ENCODE results near the gene CDH23.

Gene CDH23

GRCh38 chr10:71502190-71502589, 105.5 kb downstream of the CDH23 start:
- H3K27ac ChIP-seq: no peak overlapping the region
- DNase-seq (ENCODE audit: low read depth, low spot score): no peak

GRCh38 chr10:71502851-71503250, 106.1 kb downstream of the CDH23 start:
- H3K27ac ChIP-seq: no peak overlapping the region
- DNase-seq (ENCODE audit: low read depth, low spot score): no peak

- no peak overlapping the region for H3K27ac ChIP-seq
- no peak for DNase-seq (ENCODE audit: low read depth, low spot score)
Observed at GRCh38 chr10:71504168-71504567, 107.4 kb downstream of the CDH23 start.

GRCh38 chr10:71504570-71504969, 107.8 kb downstream of the CDH23 start:
- no peak overlapping the region for H3K27ac ChIP-seq
- DNase-seq (ENCODE audit: low read depth, low spot score): no peak

- no peak overlapping the region for H3K27ac ChIP-seq
- DNase-seq (ENCODE audit: low read depth, low spot score): no peak
Observed at GRCh38 chr10:71505862-71506261, 109.1 kb downstream of the CDH23 start.

- no peak for DNase-seq (ENCODE audit: low read depth, low spot score)
- no peak overlapping the region for H3K27ac ChIP-seq
Observed at GRCh38 chr10:71509444-71509843, 112.7 kb downstream of the CDH23 start.

GRCh38 chr10:71511206-71511605, 114.5 kb downstream of the CDH23 start:
- DNase-seq (ENCODE audit: low read depth, low spot score): no peak
- no peak overlapping the region for H3K27ac ChIP-seq

GRCh38 chr10:71512312-71512711, 115.6 kb downstream of the CDH23 start:
- DNase-seq (ENCODE audit: low read depth, low spot score): no peak
- H3K27ac ChIP-seq: no peak overlapping the region

- DNase-seq (ENCODE audit: low read depth, low spot score): peak; percentile 43
- H3K27ac ChIP-seq: no peak overlapping the region
Observed at GRCh38 chr10:71512761-71513539, 116.2 kb downstream of the CDH23 start.

GRCh38 chr10:71513540-71513853, 116.8 kb downstream of the CDH23 start:
- no peak for DNase-seq (ENCODE audit: low read depth, low spot score)
- no peak overlapping the region for H3K27ac ChIP-seq

GRCh38 chr10:71513936-71514335, 117.2 kb downstream of the CDH23 start:
- H3K27ac ChIP-seq: no peak overlapping the region

GRCh38 chr10:71515531-71516172, 118.9 kb downstream of the CDH23 start:
- no peak for DNase-seq (ENCODE audit: low read depth, low spot score)
- no peak overlapping the region for H3K27ac ChIP-seq

More at GRCh38 chr10:71513936-71514335, 117.2 kb downstream of the CDH23 start:
- DNase-seq (ENCODE audit: low read depth, low spot score): no peak

GRCh38 chr10:71516890-71517289, 120.2 kb downstream of the CDH23 start:
- DNase-seq (ENCODE audit: low read depth, low spot score): no peak
- H3K27ac ChIP-seq: no peak overlapping the region

GRCh38 chr10:71517298-71518169, 120.8 kb downstream of the CDH23 start:
- no peak for DNase-seq (ENCODE audit: low read depth, low spot score)
- H3K27ac ChIP-seq: no peak overlapping the region

- no peak overlapping the region for H3K27ac ChIP-seq
- no peak for DNase-seq (ENCODE audit: low read depth, low spot score)
Observed at GRCh38 chr10:71520042-71520441, 123.3 kb downstream of the CDH23 start.

- no peak for DNase-seq (ENCODE audit: low read depth, low spot score)
Observed at GRCh38 chr10:71521504-71522441, 125.1 kb downstream of the CDH23 start.

GRCh38 chr10:71522442-71523144, 125.9 kb downstream of the CDH23 start:
- H3K27ac ChIP-seq: no peak overlapping the region
- no peak for DNase-seq (ENCODE audit: low read depth, low spot score)

More at GRCh38 chr10:71521504-71522441, 125.1 kb downstream of the CDH23 start:
- no peak overlapping the region for H3K27ac ChIP-seq

GRCh38 chr10:71523756-71524155, 127.0 kb downstream of the CDH23 start:
- DNase-seq (ENCODE audit: low read depth, low spot score): no peak
- H3K27ac ChIP-seq: no peak overlapping the region

GRCh38 chr10:71525092-71525491, 128.4 kb downstream of the CDH23 start:
- no peak overlapping the region for H3K27ac ChIP-seq
- no peak for DNase-seq (ENCODE audit: low read depth, low spot score)
